HepG2 (cell line): Measurements from ENCODE around the gene DNAAF8. TPM values are rescaled to one million over a fixed set of nuclear protein-coding genes. Genes with fewer than 3 reads are reported as not detected.

Experiments
- ATAC-seq: fragments of 200-7000 bp; cut with Tn5 transposase; 3 replicates; pipeline ENCODE4 v1.9.1; 2020; ENCODE audit warnings: mild to moderate bottlenecking, moderate library complexity
- BruUV-seq: library from RNA; stranded (reverse); fragments of 400-500 nt; replicated peaks from 2 replicates; lab custom pipeline; 2021; lab: Mats Ljungman, UMichigan
- CTCF ChIA-PET: fragments of 300-600 bp; formaldehyde crosslinking; extraction: SDS; loops from one replicate; lab custom pipeline; 2021; ENCODE audit warnings: low total read pairs, inconsistent platforms, low intra/inter-chr PET ratio; lab: Yijun Ruan, JAX
- POLR2A ChIA-PET: fragments of 350-600 bp; sonication (Branson Sonifier 250); formaldehyde crosslinking; loops from one replicate; lab custom pipeline; 2020; ENCODE audit warnings: antibody characterized with exemption, inconsistent platforms; lab: Yijun Ruan, JAX
- DNase-seq: peaks from one replicate; pipeline ENCODE4 v3.0.0-alpha.2; 2015; ENCODE audit warnings: low spot score
- FAIRE-seq: peaks from 3 replicates; lab custom pipeline; 2011; peaks lifted over from hg19 to GRCh38; lab: Jason Lieb, UNC
- H2AFZ ChIP-seq: one replicate; pipeline ENCODE4 v1.6.1; 2011; ENCODE audit warnings: low read length, inconsistent platforms
- H3K27ac ChIP-seq: fragments of 300-600 bp; 3 replicates; pipeline ENCODE4 v1.8.0; 2011; ENCODE audit warnings: mixed run types, mild to moderate bottlenecking, mixed read lengths, low read length, inconsistent platforms; ENCODE audit not compliant: insufficient read depth; ENCODE audit errors: extremely low read length
- H3K27me3 ChIP-seq, 2 experiments: fragments of 200-600 bp in 1 of 2; 2 replicates in 1 of 2; 3 replicates in 1 of 2; pipeline versions ENCODE4 v1.6.0 to v1.8.0; 2011; ENCODE audit warnings: low read length in 2 of 2, mild to moderate bottlenecking in 2 of 2, moderate library complexity in 2 of 2, inconsistent platforms in 1 of 2; ENCODE audit not compliant: insufficient read depth in 2 of 2, control insufficient read depth in 1 of 2
- H3K36me3 ChIP-seq, 2 experiments: fragments of 200-600 bp in 1 of 2; replicated peaks in 1 of 2; 2 replicates in 1 of 2; 3 replicates in 1 of 2; pipeline versions ENCODE4 v1.5.1 to v1.8.0; 2011; ENCODE audit warnings: low read length in 2 of 2, inconsistent platforms in 1 of 2; ENCODE audit not compliant: insufficient read depth in 2 of 2, control insufficient read depth in 1 of 2
- H3K4me1 ChIP-seq: 2 replicates; pipeline ENCODE4 v1.5.1; 2012; ENCODE audit warnings: low read length, inconsistent platforms; ENCODE audit not compliant: insufficient read depth
- H3K4me2 ChIP-seq: 2 replicates; pipeline ENCODE4 v1.6.0; 2011; ENCODE audit warnings: low read depth, low read length, inconsistent platforms
- H3K4me3 ChIP-seq, 3 experiments: fragments of 200-600 bp in 1 of 3; sonication (generic), shearing (Covaris generic) in 1 of 3; replicated peaks in 1 of 3; 2 replicates each; pipeline ENCODE4 v1.5.1; 2011 to 2016; ENCODE audit warnings: low read length in 3 of 3, inconsistent platforms in 2 of 3, low read depth in 2 of 3, mild to moderate bottlenecking in 2 of 3, control low read depth in 1 of 3, mixed read lengths in 1 of 3; ENCODE audit not compliant: insufficient read depth in 1 of 3
- H3K79me2 ChIP-seq: one replicate; pipeline ENCODE4 v1.6.1; 2011; ENCODE audit warnings: low read length, inconsistent platforms; ENCODE audit not compliant: insufficient read depth
- H3K9ac ChIP-seq: 2 replicates; pipeline ENCODE4 v1.6.0; 2011; ENCODE audit warnings: mild to moderate bottlenecking, low read depth, low read length, inconsistent platforms; ENCODE audit not compliant: insufficient read depth
- H3K9me3 ChIP-seq: 2 replicates; pipeline ENCODE4 v1.5.1; 2012; ENCODE audit warnings: mild to moderate bottlenecking, low read length
- H4K20me1 ChIP-seq: 2 replicates; pipeline ENCODE4 v1.6.0; 2011; ENCODE audit warnings: inconsistent platforms, mild to moderate bottlenecking, low read length, moderate library complexity; ENCODE audit not compliant: insufficient read depth
- CEBPB ChIP-seq: IDR thresholded peaks from 2 replicates; pipeline ENCODE4 v1.6.1; 2011; ENCODE audit warnings: low read depth, low read length, improper control_type of control experiment, borderline replicate concordance
- DMTF1 ChIP-seq: sonication (generic); formaldehyde crosslinking; IDR thresholded peaks from 2 replicates; pipeline ENCODE4 v1.4.0; 2020; ENCODE audit warnings: mild to moderate bottlenecking, missing genetic modification reagents
- FOSL2 ChIP-seq: sonication (generic); formaldehyde crosslinking; IDR thresholded peaks from 2 replicates; pipeline ENCODE4 v1.4.0; 2020; ENCODE audit warnings: missing genetic modification reagents
- LCORL ChIP-seq, 2 experiments: fragments of 450-650 bp in 1 of 2; sonication (generic) in 1 of 2; formaldehyde crosslinking in 1 of 2; IDR thresholded peaks; 2 replicates each; pipeline versions ENCODE4 v1.5.0 to v1.6.1; 2017 to 2020; ENCODE audit warnings: antibody characterized with exemption in 1 of 2, missing genetic modification reagents in 1 of 2
- NFKB2 ChIP-seq: sonication (generic); formaldehyde crosslinking; IDR thresholded peaks from 2 replicates; pipeline ENCODE4 v1.4.0; 2020; ENCODE audit warnings: missing genetic modification reagents, borderline replicate concordance
- ZMYM3 ChIP-seq: sonication (generic); formaldehyde crosslinking; IDR thresholded peaks from 2 replicates; pipeline ENCODE4 v1.5.1; 2020; ENCODE audit warnings: mild to moderate bottlenecking, missing genetic modification reagents
- ZNF629 ChIP-seq: sonication (generic); formaldehyde crosslinking; conservative IDR thresholded peaks from 2 replicates; pipeline ENCODE4 v1.5.0; 2020; ENCODE audit warnings: missing genetic modification reagents
- ZNF770 ChIP-seq: sonication (generic); formaldehyde crosslinking; IDR thresholded peaks from 2 replicates; pipeline ENCODE4 v1.5.0; 2020; ENCODE audit warnings: mild to moderate bottlenecking, missing genetic modification reagents
- WGBS: methylation state at CpG from one replicate; pipeline ENCODE4 v1.1.6; 2017; ENCODE audit warnings: low lambda C conversion rate; 5-methylcytosine and 5-hydroxymethylcytosine counted together
- in situ Hi-C: cut with HindIII; loops from 2 replicates; pipeline ENCODE4 v1.10.0; 2017; ENCODE audit warnings: low pct_unique_long_range_greater_than_20kb; ENCODE audit not compliant: extremely low pct_ligation_motif_present
- intact Hi-C: fragments of 100-400 bp; cut with micrococcal nuclease; formaldehyde crosslinking; loops from one replicate; pipeline ENCODE4 v1.10.0; 2022; ENCODE audit not compliant: unreplicated experiment
- polyA plus RNA-seq, 8 experiments: library from polyadenylated mRNA; depleted of rRNA in 3 of 8; stranded (reverse) in 7 of 8; unstranded in 1 of 8; fragments of >200 nt; fragmentation: Illumina TruSeq in 4 of 8; extraction: Trizol in 4 of 8; gene quantifications; 2 replicates each; pipeline versions ENCODE4 v1.2.1 to v1.2.3, GENCODE V29; 2011 to 2016; ENCODE audit warnings: low read depth in 4 of 8, missing spikeins in 1 of 8, mixed read lengths in 1 of 8; ENCODE audit not compliant: insufficient read depth in 1 of 8
- total RNA-seq, 5 experiments: library from RNA; depleted of rRNA; stranded (reverse); fragments of >200 nt; fragmentation: Illumina TruSeq; extraction: Trizol; gene quantifications; 2 replicates each; pipeline ENCODE4 v1.2.3, GENCODE V29; 2016; ENCODE audit warnings: low read depth in 1 of 5

Gene DNAAF8
- total and polyA plus RNA-seq, 2 of the 13 experiments (the other 11 are each of a cell fraction or from before 2014, with no cell fraction given): 0.44 TPM; not detected in 1

GRCh38 chr16:4776141-4776705 lies 41.9 kb downstream of the DNAAF8 start:
- FAIRE-seq: no peak
- DNase-seq: no peak
- no TSS peak for BruUV-seq
- H4K20me1 ChIP-seq: no peaks in the 10 kb centered on the region
- no peaks in the 10 kb centered on the region for H3K9me3 ChIP-seq
- H3K27ac ChIP-seq: no peak overlapping the region
- H3K4me3 ChIP-seq: no peak overlapping the region
- ATAC-seq: no peak
- ChIA-PET CTCF (no interaction called here), POLR2A (no interaction called here)
- no peaks in the 10 kb centered on the region; a peak in 1 of 5 replicates for H3K27me3 ChIP-seq
- peaks cover 42% of the 10 kb centered on the region for H3K4me1 ChIP-seq
- H3K4me2 ChIP-seq: no peak overlapping the region
- H2AFZ ChIP-seq: no peak overlapping the region
- no peak for TF ChIP-seq NFKB2 (CRISPR knock-in tag)
- peak; percentile 73 for TF ChIP-seq ZNF629 (CRISPR knock-in tag)
- TF ChIP-seq ZMYM3 (CRISPR knock-in tag): 0 out of 2 replicates have a peak, but pooled peaks have one; percentile 35
- TF ChIP-seq LCORL (IDR thresholded peaks at IDR 0.05): no peak
- no peak for TF ChIP-seq LCORL (CRISPR knock-in tag; IDR thresholded peaks at IDR 0.05)
- intact Hi-C loops: no loop called here
- H3K36me3 ChIP-seq: no peaks in the 10 kb centered on the region
- no peak overlapping the region for H3K9ac ChIP-seq
- WGBS: 49% methylated on average over 2 of the region's 2 CpGs
- H3K79me2 ChIP-seq: no peaks in the 10 kb centered on the region
- in situ Hi-C loops: no loop called here

GRCh38 chr16:4777339-4778049 lies 43.2 kb downstream of the DNAAF8 start:
- intact Hi-C loops: no loop called here
- no peak overlapping the region for H3K9ac ChIP-seq
- no peak overlapping the region for H2AFZ ChIP-seq
- WGBS: 62% methylated on average over 10 of the region's 17 CpGs
- H4K20me1 ChIP-seq: no peaks in the 10 kb centered on the region
- peaks cover 41% of the 10 kb centered on the region for H3K4me1 ChIP-seq
- ChIA-PET CTCF (no interaction called here), POLR2A (no interaction called here)
- in situ Hi-C loops: no loop called here
- FAIRE-seq (no peak), ATAC-seq (no peak), DNase-seq (no peak)
- H3K27ac ChIP-seq: no peak overlapping the region
- no peaks in the 10 kb centered on the region for H3K9me3 ChIP-seq
- no peak overlapping the region for H3K4me3 ChIP-seq
- TF ChIP-seq CEBPB: 0 out of 2 replicates have a peak, but pooled peaks have one; percentile 10
- TF ChIP-seq DMTF1 (CRISPR knock-in tag): no peak
- peak; percentile 55 for TF ChIP-seq FOSL2 (CRISPR knock-in tag)
- TF ChIP-seq ZNF770 (CRISPR knock-in tag): peak; percentile 90
- no peaks in the 10 kb centered on the region for H3K79me2 ChIP-seq
- BruUV-seq: no TSS peak
- no peaks in the 10 kb centered on the region; a peak in 1 of 5 replicates for H3K27me3 ChIP-seq
- H3K4me2 ChIP-seq: no peak overlapping the region
- H3K36me3 ChIP-seq: no peaks in the 10 kb centered on the region
